Measurements from ENCODE around the gene XYLT1. TPM values are rescaled to one million over a fixed set of nuclear protein-coding genes. Genes with fewer than 3 reads are reported as not detected.

The XYLT1 gene
- total RNA-seq, 1 donor from 2014 or later: under 0.01 TPM

DNA sequence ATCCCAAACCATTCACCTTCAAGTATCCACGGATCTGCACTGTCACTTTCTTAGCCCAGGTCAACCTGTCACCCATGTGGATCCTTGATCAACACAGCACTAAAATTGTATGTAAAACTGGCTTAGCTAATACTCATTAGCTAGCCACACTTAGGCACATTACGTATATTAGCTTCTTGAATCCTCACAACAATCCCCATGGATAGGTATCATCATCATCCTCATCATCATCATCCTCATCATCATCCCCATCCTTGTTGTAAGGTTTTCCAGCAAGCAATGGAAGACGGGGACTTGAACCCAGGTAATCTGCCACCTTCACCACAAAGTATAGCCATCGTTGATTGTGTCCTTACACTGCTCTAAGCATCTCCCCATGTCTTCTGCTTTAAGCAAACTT lies 184.3 kb downstream of the XYLT1 start:
- DNase-seq (ENCODE audit: low read depth) (no peak), FAIRE-seq (no peak)
- no peaks in the 10 kb centered on the region for H3K36me3 ChIP-seq (ENCODE audit: control insufficient read depth, insufficient read depth, low read length)
- H3K27me3 ChIP-seq (ENCODE audit: control insufficient read depth, insufficient read depth, low read length): no peaks in the 10 kb centered on the region
- TF ChIP-seq, protein P1, sequence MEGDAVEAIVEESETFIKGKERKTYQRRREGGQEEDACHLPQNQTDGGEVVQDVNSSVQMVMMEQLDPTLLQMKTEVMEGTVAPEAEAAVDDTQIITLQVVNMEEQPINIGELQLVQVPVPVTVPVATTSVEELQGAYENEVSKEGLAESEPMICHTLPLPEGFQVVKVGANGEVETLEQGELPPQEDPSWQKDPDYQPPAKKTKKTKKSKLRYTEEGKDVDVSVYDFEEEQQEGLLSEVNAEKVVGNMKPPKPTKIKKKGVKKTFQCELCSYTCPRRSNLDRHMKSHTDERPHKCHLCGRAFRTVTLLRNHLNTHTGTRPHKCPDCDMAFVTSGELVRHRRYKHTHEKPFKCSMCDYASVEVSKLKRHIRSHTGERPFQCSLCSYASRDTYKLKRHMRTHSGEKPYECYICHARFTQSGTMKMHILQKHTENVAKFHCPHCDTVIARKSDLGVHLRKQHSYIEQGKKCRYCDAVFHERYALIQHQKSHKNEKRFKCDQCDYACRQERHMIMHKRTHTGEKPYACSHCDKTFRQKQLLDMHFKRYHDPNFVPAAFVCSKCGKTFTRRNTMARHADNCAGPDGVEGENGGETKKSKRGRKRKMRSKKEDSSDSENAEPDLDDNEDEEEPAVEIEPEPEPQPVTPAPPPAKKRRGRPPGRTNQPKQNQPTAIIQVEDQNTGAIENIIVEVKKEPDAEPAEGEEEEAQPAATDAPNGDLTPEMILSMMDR (IDR thresholded peaks at IDR 0.05; ENCODE audit: insufficient read depth, low read length, severe bottlenecking): no peak
- H3K4me3 ChIP-seq (ENCODE audit: low read depth, low read length): no peak overlapping the region

DNA sequence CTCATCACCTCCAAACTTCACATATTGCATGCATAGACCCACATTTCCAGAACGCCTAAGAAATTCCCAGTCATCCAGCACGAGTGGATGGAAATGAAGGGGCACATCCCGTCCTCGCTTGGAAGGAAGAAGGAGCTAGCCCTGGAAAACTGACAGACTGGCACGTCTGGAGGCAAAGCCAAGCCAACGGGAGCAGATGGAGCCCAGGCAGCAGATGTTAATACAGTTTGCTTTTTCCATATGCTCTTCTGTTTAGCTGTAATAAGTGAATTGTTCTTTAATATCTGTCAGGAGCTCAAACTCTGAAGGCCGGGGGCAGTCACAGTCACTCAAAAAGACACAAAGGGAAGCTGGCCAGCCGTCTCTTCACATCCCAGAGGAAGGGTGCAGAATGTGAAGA lies 187.7 kb downstream of the XYLT1 start:
- no peak for FAIRE-seq
- no peaks in the 10 kb centered on the region for H3K27me3 ChIP-seq (ENCODE audit: control insufficient read depth, insufficient read depth, low read length)
- DNase-seq (ENCODE audit: low read depth): no peak
- H3K4me3 ChIP-seq (ENCODE audit: low read depth, low read length): no peak overlapping the region
- TF ChIP-seq, protein P1 (IDR thresholded peaks at IDR 0.05; ENCODE audit: insufficient read depth, low read length, severe bottlenecking): no peak
- H3K36me3 ChIP-seq (ENCODE audit: control insufficient read depth, insufficient read depth, low read length): no peaks in the 10 kb centered on the region

DNA sequence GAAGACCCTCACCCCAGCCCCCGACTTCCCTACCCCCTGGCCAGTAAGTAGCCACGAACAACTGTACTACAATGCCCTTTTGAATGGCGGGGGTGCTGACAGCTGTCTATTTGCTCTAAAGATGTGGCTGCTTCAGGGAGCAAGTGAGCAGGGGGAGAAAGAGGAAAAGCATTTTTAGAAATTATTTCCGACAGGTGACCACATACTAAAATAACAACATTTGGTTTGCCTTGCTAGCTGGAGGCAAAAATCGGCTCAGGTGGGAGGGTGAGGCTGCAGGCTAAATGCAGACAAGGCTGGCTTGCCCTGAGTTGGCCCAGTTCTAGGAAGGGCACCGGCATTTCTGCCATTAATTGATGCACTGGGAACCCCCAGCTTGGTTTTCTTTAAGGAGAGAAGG lies 188.5 kb downstream of the XYLT1 start:
- no peak for FAIRE-seq

DNA sequence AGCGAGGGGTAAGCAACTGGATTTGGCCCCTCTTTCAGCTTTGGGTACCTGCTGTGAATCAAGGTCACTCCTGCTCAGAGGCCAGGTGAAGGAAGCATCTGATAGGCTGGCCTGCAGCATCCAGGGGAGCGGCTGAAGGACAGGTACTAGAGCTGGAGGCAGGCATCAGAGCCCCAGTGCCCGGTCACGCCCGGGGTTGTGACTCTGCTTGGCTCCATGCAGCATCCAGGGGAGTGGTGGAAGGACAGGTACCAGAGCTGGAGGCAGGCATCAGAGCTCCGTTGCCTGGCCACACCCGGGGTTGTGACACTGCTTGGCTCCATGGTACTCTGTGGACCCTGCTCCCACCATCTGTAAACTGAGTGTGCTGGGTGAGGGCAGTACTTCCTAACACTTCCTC lies 189.7 kb downstream of the XYLT1 start:
- TF ChIP-seq, protein P1 (IDR thresholded peaks at IDR 0.05; ENCODE audit: insufficient read depth, low read length, severe bottlenecking): no peak
- DNase-seq (ENCODE audit: low read depth) (no peak), FAIRE-seq (no peak)
- H3K4me3 ChIP-seq (ENCODE audit: low read depth, low read length): no peak overlapping the region
- H3K36me3 ChIP-seq (ENCODE audit: control insufficient read depth, insufficient read depth, low read length): no peaks in the 10 kb centered on the region
- no peaks in the 10 kb centered on the region for H3K27me3 ChIP-seq (ENCODE audit: control insufficient read depth, insufficient read depth, low read length)

More for the DNA sequence above, 188.5 kb downstream of the XYLT1 start:
- Histone ChIP-seq H3K36me3 (ENCODE audit: control insufficient read depth, insufficient read depth, low read length) (no peaks in the 10 kb centered on the region), H3K27me3 (ENCODE audit: control insufficient read depth, insufficient read depth, low read length) (no peaks in the 10 kb centered on the region), H3K4me3 (ENCODE audit: low read depth, low read length) (no peak overlapping the region)
- TF ChIP-seq, protein P1 (IDR thresholded peaks at IDR 0.05; ENCODE audit: insufficient read depth, low read length, severe bottlenecking): no peak
- no peak for DNase-seq (ENCODE audit: low read depth)

GRCh38 chr16:17278988-17279387 lies 191.8 kb downstream of the XYLT1 start:
- TF ChIP-seq, protein P1 (IDR thresholded peaks at IDR 0.05; ENCODE audit: insufficient read depth, low read length, severe bottlenecking): no peak
- no peak for DNase-seq (ENCODE audit: low read depth)
- H3K27me3 ChIP-seq (ENCODE audit: control insufficient read depth, insufficient read depth, low read length): no peaks in the 10 kb centered on the region
- FAIRE-seq: no peak
- no peak overlapping the region for H3K4me3 ChIP-seq (ENCODE audit: low read depth, low read length)
- no peaks in the 10 kb centered on the region for H3K36me3 ChIP-seq (ENCODE audit: control insufficient read depth, insufficient read depth, low read length)

GRCh38 chr16:17277981-17278381 lies 192.8 kb downstream of the XYLT1 start:
- FAIRE-seq (no peak), DNase-seq (ENCODE audit: low read depth) (no peak)
- no peaks in the 10 kb centered on the region for H3K36me3 ChIP-seq (ENCODE audit: control insufficient read depth, insufficient read depth, low read length)
- no peak overlapping the region for H3K4me3 ChIP-seq (ENCODE audit: low read depth, low read length)
- TF ChIP-seq, protein P1 (IDR thresholded peaks at IDR 0.05; ENCODE audit: insufficient read depth, low read length, severe bottlenecking): no peak
- H3K27me3 ChIP-seq (ENCODE audit: control insufficient read depth, insufficient read depth, low read length): no peaks in the 10 kb centered on the region

Measured in bronchial epithelial cell (primary cell).